Subcutaneous abdominal adipose tissue (tissue), 5 donors: ENCODE results near the gene LRBA.
"Not testable (repeated sequence)": the region's sequence is repeated elsewhere in the genome, so short reads cannot be mapped to it uniquely, and the experiment has no call there.

Source experiments
- H3K27ac ChIP-seq: one replicate; pipeline ENCODE4 v1.7.0; 2013; ENCODE audit warnings: low read depth, mild to moderate bottlenecking, inconsistent platforms, low read length, moderate library complexity
- H3K27me3 ChIP-seq, 5 donors: one replicate each; pipeline ENCODE4 v1.7.0; 2013; ENCODE audit warnings: low read length in 5 of 5, inconsistent platforms in 1 of 5; ENCODE audit not compliant: control insufficient read depth in 5 of 5, insufficient read depth in 4 of 5
- H3K36me3 ChIP-seq, 5 donors: one replicate each; pipeline ENCODE4 v1.7.0; 2013; ENCODE audit warnings: low read length in 5 of 5; ENCODE audit not compliant: control insufficient read depth in 5 of 5, insufficient read depth in 5 of 5
- H3K4me1 ChIP-seq, 5 donors: one replicate each; pipeline ENCODE4 v1.7.0; 2013; ENCODE audit warnings: low read length in 5 of 5, mild to moderate bottlenecking in 3 of 5, moderate library complexity in 1 of 5; ENCODE audit not compliant: control insufficient read depth in 5 of 5, insufficient read depth in 5 of 5
- H3K4me3 ChIP-seq, 5 donors: one replicate each; pipeline ENCODE4 v1.7.0; 2013; ENCODE audit warnings: low read length in 5 of 5, low read depth in 1 of 5
- H3K9ac ChIP-seq, 5 donors: one replicate each; pipeline ENCODE4 v1.7.0; 2013; ENCODE audit warnings: low read length in 5 of 5, mild to moderate bottlenecking in 4 of 5, moderate library complexity in 3 of 5
- H3K9me3 ChIP-seq, 5 donors: one replicate each; pipeline ENCODE4 v1.7.0; 2013; ENCODE audit warnings: low read length in 5 of 5; ENCODE audit not compliant: control insufficient read depth in 5 of 5
- donor health status: healthy.
- donor health status: healthy.
- donor health status: healthy.
- donor health status: healthy.
- donor health status: healthy.

The LRBA gene

GRCh38 chr4:151038452-151039157 lies 23.5 kb upstream of the LRBA start:
- Histone ChIP-seq H3K9me3 (no peaks in the 10 kb centered on the region), H3K27me3 (no peaks in the 10 kb centered on the region), H3K4me1 (no peaks in the 10 kb centered on the region), H3K9ac (no peak overlapping the region), H3K27ac (no peak overlapping the region), H3K4me3 (no peak overlapping the region), H3K36me3 (no peaks in the 10 kb centered on the region)

- H3K4me1 ChIP-seq = peaks cover 0 to 3% (median 0%) of the 10 kb centered on the region in 5 donors
- H3K9ac ChIP-seq = no peak overlapping the region
- no peak overlapping the region for H3K4me3 ChIP-seq
- H3K27ac ChIP-seq = no peak overlapping the region
- H3K36me3 ChIP-seq = no peaks in the 10 kb centered on the region
- H3K27me3 ChIP-seq = no peaks in the 10 kb centered on the region
- no peaks in the 10 kb centered on the region for H3K9me3 ChIP-seq
Measured at GRCh38 chr4:151035911-151036310, 20.8 kb upstream of the LRBA start.

GRCh38 chr4:151035328-151035727 lies 20.2 kb upstream of the LRBA start:
- H3K27me3 ChIP-seq = no peaks in the 10 kb centered on the region

GRCh38 chr4:151034829-151035228 lies 19.7 kb upstream of the LRBA start:
- H3K9ac ChIP-seq = no peak overlapping the region
- peaks cover 0 to 3% (median 0%) of the 10 kb centered on the region in 5 donors for H3K4me1 ChIP-seq
- H3K4me3 ChIP-seq = no peak overlapping the region
- no peaks in the 10 kb centered on the region for H3K9me3 ChIP-seq
- no peaks in the 10 kb centered on the region for H3K27me3 ChIP-seq
- no peak overlapping the region for H3K27ac ChIP-seq
- no peaks in the 10 kb centered on the region for H3K36me3 ChIP-seq

More at GRCh38 chr4:151035328-151035727, 20.2 kb upstream of the LRBA start:
- H3K9me3 ChIP-seq = no peaks in the 10 kb centered on the region
- peaks cover 0 to 3% (median 0%) of the 10 kb centered on the region in 5 donors for H3K4me1 ChIP-seq
- no peak overlapping the region for H3K27ac ChIP-seq
- no peak overlapping the region for H3K4me3 ChIP-seq
- no peak overlapping the region for H3K9ac ChIP-seq
- no peaks in the 10 kb centered on the region for H3K36me3 ChIP-seq

- Histone ChIP-seq H3K9ac (no peak overlapping the region), H3K4me3 (no peak overlapping the region), H3K36me3 (no peaks in the 10 kb centered on the region), H3K27ac (no peak overlapping the region), H3K4me1 (peaks cover 0 to 3% (median 0%) of the 10 kb centered on the region in 5 donors), H3K27me3 (no peaks in the 10 kb centered on the region), H3K9me3 (no peaks in the 10 kb centered on the region)
Measured at GRCh38 chr4:151031831-151032605, 16.9 kb upstream of the LRBA start.

GRCh38 chr4:151029537-151029936 lies 14.5 kb upstream of the LRBA start:
- Histone ChIP-seq H3K4me1 (peaks cover 0 to 3% (median 0%) of the 10 kb centered on the region in 5 donors), H3K27ac (no peak overlapping the region), H3K27me3 (no peaks in the 10 kb centered on the region), H3K36me3 (no peaks in the 10 kb centered on the region), H3K4me3 (no peak overlapping the region), H3K9ac (no peak overlapping the region), H3K9me3 (no peaks in the 10 kb centered on the region)

GRCh38 chr4:151029006-151029405 lies 13.9 kb upstream of the LRBA start:
- H3K4me1 ChIP-seq, H3K27me3 ChIP-seq, H3K4me3 ChIP-seq, H3K36me3 ChIP-seq, H3K27ac ChIP-seq, H3K9ac ChIP-seq, H3K9me3 ChIP-seq: not testable (repeated sequence)

- Histone ChIP-seq H3K4me3 (no peak overlapping the region), H3K27me3 (no peaks in the 10 kb centered on the region), H3K9me3 (no peaks in the 10 kb centered on the region), H3K4me1 (no peaks in the 10 kb centered on the region), H3K27ac (no peak overlapping the region), H3K9ac (no peak overlapping the region), H3K36me3 (no peaks in the 10 kb centered on the region)
Measured at GRCh38 chr4:151025759-151026158, 10.7 kb upstream of the LRBA start.

GRCh38 chr4:151022586-151022985 lies 7.5 kb upstream of the LRBA start:
- Histone ChIP-seq H3K9ac (no peak overlapping the region), H3K4me1 (no peaks in the 10 kb centered on the region), H3K27ac (no peak overlapping the region), H3K4me3 (no peak overlapping the region), H3K27me3 (no peaks in the 10 kb centered on the region), H3K36me3 (no peaks in the 10 kb centered on the region), H3K9me3 (no peaks in the 10 kb centered on the region)

GRCh38 chr4:151021637-151022334 lies 6.7 kb upstream of the LRBA start:
- no peak overlapping the region for H3K9ac ChIP-seq
- H3K27me3 ChIP-seq = no peaks in the 10 kb centered on the region
- H3K27ac ChIP-seq = no peak overlapping the region
- H3K4me3 ChIP-seq = no peak overlapping the region
- H3K36me3 ChIP-seq = no peaks in the 10 kb centered on the region
- no peaks in the 10 kb centered on the region for H3K9me3 ChIP-seq
- H3K4me1 ChIP-seq = no peaks in the 10 kb centered on the region
